Adipocyte (in vitro differentiated cells): Measurements from ENCODE around the gene LSM3.

Source experiments
- DNase-seq: peaks from one replicate; pipeline ENCODE4 v3.0.0-alpha.2; 2015; ENCODE audit warnings: low read depth
- H3K27me3 ChIP-seq: replicated peaks from 2 replicates; pipeline ENCODE4 v1.7.0; 2013; ENCODE audit warnings: mild to moderate bottlenecking, low read length, moderate library complexity; ENCODE audit not compliant: control insufficient read depth, insufficient read depth
- H3K36me3 ChIP-seq: 2 replicates; pipeline ENCODE4 v1.7.0; 2013; ENCODE audit warnings: low read length, mild to moderate bottlenecking, moderate library complexity; ENCODE audit not compliant: control insufficient read depth, insufficient read depth, severe bottlenecking
- H3K4me1 ChIP-seq: 2 replicates; pipeline ENCODE4 v1.7.0; 2013; ENCODE audit warnings: mild to moderate bottlenecking, low read length, moderate library complexity; ENCODE audit not compliant: control insufficient read depth, insufficient read depth
- H3K4me3 ChIP-seq: 2 replicates; pipeline ENCODE4 v1.7.0; 2013; ENCODE audit warnings: mild to moderate bottlenecking, low read length, moderate library complexity
- H3K9ac ChIP-seq: 2 replicates; pipeline ENCODE4 v1.7.0; 2013; ENCODE audit warnings: mild to moderate bottlenecking, low read length, moderate library complexity
- H3K9me3 ChIP-seq: 2 replicates; pipeline ENCODE4 v1.7.0; 2013; ENCODE audit warnings: mild to moderate bottlenecking, low read length, moderate library complexity; ENCODE audit not compliant: control insufficient read depth

Gene LSM3

DNA sequence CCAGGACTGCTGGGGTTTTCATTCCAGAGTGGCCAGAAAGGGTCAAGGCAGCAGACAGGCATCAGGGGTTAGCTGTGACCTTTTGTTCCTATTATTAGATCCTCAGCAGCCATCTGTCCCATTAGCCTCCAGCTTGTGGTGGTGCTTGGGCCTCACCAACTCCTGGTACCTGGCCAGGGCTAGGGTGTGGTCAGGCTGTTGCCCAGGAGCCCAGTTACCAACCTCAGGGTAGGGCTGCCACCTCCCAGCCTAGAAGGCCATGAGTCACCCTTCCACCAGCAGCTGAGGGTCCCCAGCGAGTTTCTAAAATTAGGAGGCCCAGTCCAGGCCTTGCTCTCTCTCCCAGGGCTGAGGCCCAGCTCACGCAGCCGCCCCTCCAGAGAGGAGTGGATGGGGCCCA, 41.6 kb upstream of the LSM3 start:
- no peak for DNase-seq
- Histone ChIP-seq H3K4me1 (peaks cover 46% of the 10 kb centered on the region), H3K9ac (peak overlapping the region; percentile 62), H3K36me3 (peaks cover 83% of the 10 kb centered on the region), H3K9me3 (no peaks in the 10 kb centered on the region), H3K4me3 (no peak overlapping the region), H3K27me3 (no peaks in the 10 kb centered on the region)

DNA sequence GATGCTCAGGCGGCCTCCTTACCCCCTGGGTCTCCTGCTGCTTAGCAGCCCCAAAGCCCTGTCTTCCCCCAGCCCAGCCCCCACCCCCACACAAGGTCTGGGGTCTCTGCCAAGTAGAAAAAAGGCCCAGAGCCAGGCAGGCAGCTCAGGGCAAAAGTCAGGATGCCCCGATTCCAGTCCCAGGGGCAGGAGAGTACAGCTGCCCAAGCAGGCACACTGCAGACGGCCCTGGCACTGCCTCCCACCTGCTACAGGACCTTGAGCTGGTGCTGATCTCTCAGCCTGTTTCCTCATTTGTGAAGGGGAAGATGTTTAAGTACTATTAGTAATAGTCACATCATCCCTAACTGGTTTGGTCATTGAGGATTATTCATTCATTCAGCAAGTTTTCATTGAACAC, 41.2 kb upstream of the LSM3 start:
- Histone ChIP-seq H3K9me3 (no peaks in the 10 kb centered on the region), H3K4me1 (peaks cover 50% of the 10 kb centered on the region), H3K36me3 (peaks cover 83% of the 10 kb centered on the region), H3K9ac (no peak overlapping the region), H3K27me3 (no peaks in the 10 kb centered on the region), H3K4me3 (no peak overlapping the region)
- DNase-seq: no peak

DNA sequence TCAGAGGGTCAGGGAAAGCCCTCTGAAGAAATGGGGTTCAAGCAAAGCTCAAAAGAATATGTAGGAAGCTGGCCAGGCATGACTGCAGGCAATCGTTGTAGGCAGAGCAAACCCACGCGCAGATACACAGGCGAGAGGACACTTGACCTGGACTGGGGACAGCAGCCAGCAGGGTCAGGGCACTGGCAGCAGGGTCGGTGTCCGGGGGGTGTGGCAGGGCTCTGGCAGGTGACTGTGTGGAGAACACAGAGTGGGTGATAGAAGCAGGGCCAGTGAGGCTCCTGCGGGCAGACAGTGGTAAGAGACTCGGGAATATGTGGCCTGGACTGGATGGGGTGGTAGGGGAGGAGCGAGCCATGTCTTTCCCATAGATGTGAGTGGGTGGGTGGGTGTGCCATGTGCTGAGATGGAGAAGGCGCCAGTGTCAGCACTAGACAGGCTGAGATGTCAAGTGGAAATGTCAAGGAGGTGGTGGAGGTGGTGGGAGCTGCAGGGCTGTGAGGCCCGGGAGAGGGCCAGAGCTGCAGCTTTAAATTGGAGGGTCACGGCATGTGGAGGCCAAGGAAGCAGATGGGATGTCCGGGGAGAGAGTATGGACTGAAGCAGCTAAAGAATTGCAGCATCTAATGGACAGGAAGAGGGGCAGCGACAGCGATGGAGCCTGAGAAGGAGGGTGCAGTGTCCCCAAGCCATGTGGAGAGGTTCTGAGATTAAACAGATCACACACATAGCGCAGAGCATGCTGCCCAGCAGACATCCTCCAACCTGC, 40.3 kb upstream of the LSM3 start:
- no peak for DNase-seq
- Histone ChIP-seq H3K27me3 (no peaks in the 10 kb centered on the region), H3K4me1 (peaks cover 58% of the 10 kb centered on the region), H3K36me3 (peaks cover 78% of the 10 kb centered on the region), H3K4me3 (no peak overlapping the region), H3K9ac (no peak overlapping the region), H3K9me3 (no peaks in the 10 kb centered on the region)

DNA sequence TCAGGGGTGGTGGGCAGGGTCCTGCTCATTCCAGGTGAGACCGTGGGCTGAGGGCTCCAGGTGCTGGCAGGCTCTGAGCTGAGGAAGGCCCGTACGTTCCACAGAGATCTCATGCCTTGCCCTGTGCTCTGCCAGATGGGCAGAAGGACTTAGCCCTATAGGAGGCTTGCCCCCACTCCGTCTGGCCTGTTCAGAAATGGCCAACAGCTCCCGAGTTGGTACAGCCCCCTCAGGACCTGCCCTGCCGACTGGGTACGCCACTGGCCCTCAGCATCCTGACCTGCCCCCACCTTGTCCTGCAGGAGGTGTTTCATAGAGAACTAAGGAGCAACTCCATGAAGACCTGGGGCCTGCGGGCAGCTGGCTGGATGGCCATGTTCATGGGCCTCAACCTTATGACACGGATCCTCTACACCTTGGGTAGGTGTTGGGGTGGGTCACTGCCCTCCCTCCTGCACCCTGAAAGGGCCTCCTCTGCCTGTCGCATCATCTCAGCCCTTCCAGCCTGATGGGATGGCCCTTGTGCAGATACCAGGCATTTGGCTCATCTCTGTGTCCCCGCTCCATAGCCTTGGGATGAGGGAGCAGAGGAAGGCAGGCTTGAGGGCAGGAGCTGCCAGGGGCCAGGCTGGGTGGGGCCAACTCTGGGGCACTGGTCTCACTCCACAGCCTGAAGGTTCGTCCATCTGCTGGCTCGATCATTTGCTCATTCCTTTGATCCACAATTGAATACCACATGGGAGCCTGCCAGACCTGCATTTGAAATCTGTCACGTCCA, 39.5 kb upstream of the LSM3 start:
- Histone ChIP-seq H3K4me1 (peaks cover 66% of the 10 kb centered on the region), H3K4me3 (no peak overlapping the region), H3K36me3 (peaks cover 70% of the 10 kb centered on the region), H3K9ac (peak overlapping the region; percentile 48), H3K9me3 (no peaks in the 10 kb centered on the region), H3K27me3 (no peaks in the 10 kb centered on the region)
- no peak for DNase-seq

DNA sequence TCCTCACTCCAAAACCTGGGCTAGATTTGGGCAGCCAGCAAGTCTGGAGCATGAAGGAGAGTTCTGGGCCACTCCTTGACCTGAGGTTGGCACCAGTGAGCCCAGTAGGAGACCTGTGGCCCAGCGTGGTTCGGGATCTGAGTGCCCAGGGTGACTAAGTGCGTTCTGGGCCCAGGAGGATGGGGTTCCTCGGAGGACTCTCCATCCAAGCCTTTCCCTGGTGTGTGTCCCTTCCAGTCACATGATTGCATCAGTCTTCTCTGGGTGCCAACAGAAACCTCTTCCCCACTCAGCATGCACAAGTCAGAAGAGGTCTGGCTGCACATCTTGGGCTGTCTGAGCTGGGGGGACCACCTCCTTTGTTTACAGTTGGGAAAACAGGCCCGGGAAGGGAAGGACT, 38.8 kb upstream of the LSM3 start:
- Histone ChIP-seq H3K36me3 (peaks cover 63% of the 10 kb centered on the region), H3K27me3 (no peaks in the 10 kb centered on the region), H3K9me3 (no peaks in the 10 kb centered on the region), H3K4me1 (peaks cover 72% of the 10 kb centered on the region), H3K9ac (peak overlapping the region; percentile 48), H3K4me3 (no peak overlapping the region)
- DNase-seq: no peak

DNA sequence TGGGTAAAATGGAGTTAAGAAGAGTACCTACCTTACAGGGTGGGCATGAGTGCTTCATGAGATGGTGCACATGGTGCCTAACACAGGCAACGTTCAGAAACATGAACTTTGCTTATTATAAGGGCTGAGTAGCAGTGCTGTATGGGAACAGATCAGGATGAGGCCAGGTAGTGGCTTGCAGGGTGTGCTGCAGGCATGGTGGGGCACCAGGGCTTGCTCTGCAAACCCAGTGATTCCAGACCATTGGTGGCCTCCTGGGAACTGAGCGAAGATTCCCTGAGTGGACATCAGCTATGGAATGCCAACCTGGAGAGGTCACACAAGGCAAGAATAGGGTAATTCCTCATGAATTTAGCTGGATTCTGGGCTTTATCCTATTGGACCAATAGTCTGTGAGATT, 37.9 kb upstream of the LSM3 start:
- no peaks in the 10 kb centered on the region for H3K27me3 ChIP-seq
- H3K9ac ChIP-seq: no peak overlapping the region
- DNase-seq: no peak
- peaks cover 81% of the 10 kb centered on the region for H3K4me1 ChIP-seq
- no peak overlapping the region for H3K4me3 ChIP-seq
- H3K36me3 ChIP-seq: peaks cover 54% of the 10 kb centered on the region
- no peaks in the 10 kb centered on the region for H3K9me3 ChIP-seq

- no peaks in the 10 kb centered on the region for H3K27me3 ChIP-seq
- no peak overlapping the region for H3K4me3 ChIP-seq
- peaks cover 53% of the 10 kb centered on the region for H3K36me3 ChIP-seq
- H3K4me1 ChIP-seq: peaks cover 84% of the 10 kb centered on the region
- no peak for DNase-seq
- H3K9me3 ChIP-seq: no peaks in the 10 kb centered on the region
- H3K9ac ChIP-seq: no peak overlapping the region
Observed at GRCh38 chr3:14141144-14141543, 37.5 kb upstream of the LSM3 start.

DNA sequence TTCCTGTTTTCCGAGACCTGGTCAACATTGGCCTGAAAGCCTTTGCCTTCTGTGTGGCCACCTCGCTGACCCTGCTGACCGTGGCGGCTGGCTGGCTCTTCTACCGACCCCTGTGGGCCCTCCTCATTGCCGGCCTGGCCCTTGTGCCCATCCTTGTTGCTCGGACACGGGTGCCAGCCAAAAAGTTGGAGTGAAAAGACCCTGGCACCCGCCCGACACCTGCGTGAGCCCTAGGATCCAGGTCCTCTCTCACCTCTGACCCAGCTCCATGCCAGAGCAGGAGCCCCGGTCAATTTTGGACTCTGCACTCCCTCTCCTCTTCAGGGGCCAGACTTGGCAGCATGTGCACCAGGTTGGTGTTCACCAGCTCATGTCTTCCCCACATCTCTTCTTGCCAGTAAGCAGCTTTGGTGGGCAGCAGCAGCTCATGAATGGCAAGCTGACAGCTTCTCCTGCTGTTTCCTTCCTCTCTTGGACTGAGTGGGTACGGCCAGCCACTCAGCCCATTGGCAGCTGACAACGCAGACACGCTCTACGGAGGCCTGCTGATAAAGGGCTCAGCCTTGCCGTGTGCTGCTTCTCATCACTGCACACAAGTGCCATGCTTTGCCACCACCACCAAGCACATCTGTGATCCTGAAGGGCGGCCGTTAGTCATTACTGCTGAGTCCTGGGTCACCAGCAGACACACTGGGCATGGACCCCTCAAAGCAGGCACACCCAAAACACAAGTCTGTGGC, 36.8 kb upstream of the LSM3 start:
- H3K9me3 ChIP-seq: no peaks in the 10 kb centered on the region
- no peak for DNase-seq
- peak overlapping the region; percentile 64 for H3K9ac ChIP-seq
- no peak overlapping the region for H3K4me3 ChIP-seq
- H3K27me3 ChIP-seq: no peaks in the 10 kb centered on the region
- peaks cover 56% of the 10 kb centered on the region for H3K36me3 ChIP-seq
- peaks cover 83% of the 10 kb centered on the region for H3K4me1 ChIP-seq

DNA sequence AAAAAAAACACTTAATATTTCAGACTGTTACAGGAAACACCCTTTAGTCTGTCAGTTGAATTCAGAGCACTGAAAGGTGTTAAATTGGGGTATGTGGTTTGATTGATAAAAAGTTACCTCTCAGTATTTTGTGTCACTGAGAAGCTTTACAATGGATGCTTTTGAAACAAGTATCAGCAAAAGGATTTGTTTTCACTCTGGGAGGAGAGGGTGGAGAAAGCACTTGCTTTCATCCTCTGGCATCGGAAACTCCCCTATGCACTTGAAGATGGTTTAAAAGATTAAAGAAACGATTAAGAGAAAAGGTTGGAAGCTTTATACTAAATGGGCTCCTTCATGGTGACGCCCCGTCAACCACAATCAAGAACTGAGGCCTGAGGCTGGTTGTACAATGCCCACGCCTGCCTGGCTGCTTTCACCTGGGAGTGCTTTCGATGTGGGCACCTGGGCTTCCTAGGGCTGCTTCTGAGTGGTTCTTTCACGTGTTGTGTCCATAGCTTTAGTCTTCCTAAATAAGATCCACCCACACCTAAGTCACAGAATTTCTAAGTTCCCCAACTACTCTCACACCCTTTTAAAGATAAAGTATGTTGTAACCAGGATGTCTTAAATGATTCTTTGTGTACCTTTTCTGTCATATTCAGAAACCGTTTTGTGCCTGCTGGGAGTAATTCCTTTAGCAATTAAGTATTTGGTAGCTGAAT, 35.9 kb upstream of the LSM3 start:
- H3K9me3 ChIP-seq: no peaks in the 10 kb centered on the region
- peak; percentile 15 for DNase-seq
- peak overlapping the region; percentile 32 for H3K4me3 ChIP-seq
- H3K9ac ChIP-seq: peak overlapping the region; percentile 64
- no peaks in the 10 kb centered on the region for H3K27me3 ChIP-seq
- peaks cover 62% of the 10 kb centered on the region for H3K36me3 ChIP-seq
- H3K4me1 ChIP-seq: peaks cover 74% of the 10 kb centered on the region

DNA sequence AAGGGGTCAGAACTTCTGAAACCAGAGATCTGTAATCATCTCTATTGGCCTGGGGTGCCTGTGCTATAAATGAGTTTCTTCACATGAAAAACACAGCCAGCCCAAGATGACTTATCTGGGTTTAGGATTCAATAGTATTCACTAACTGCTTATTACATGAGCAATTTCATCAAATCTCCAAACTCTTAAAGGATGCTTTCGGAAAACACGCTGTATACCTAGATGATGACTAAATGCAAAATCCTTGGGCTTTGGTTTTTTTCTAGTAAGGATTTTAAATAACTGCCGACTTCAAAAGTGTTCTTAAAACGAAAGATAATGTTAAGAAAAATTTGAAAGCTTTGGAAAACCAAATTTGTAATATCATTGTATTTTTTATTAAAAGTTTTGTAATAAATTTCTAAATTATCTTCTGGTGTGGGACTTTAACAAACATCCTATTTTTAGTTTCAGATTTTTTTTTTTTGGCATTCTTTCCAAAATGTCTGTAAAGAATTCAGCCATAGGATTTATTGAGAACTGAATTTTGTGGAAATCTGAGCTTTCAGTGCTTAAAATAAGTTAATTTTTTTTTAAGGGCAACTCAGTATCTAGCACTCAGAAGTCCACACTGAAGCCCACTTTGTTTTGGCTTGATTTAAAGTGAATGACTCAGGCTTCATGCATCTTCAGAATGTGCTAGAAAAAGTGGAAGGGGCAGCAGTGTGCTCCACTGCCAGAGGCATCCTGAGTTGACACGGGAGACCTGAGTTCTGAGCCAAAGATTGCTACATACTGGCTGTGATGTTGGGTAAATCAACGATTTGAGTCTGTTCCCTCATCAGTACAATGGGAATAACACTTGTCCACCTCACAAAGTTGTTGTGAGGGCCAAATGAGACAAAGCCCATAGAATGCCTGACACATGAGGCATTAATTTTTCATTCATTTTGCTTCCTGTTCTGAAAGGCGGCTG, 35.1 kb upstream of the LSM3 start:
- Histone ChIP-seq H3K9ac (peak overlapping the region; percentile 84), H3K4me3 (peak overlapping the region; percentile 12), H3K36me3 (peaks cover 61% of the 10 kb centered on the region), H3K27me3 (no peaks in the 10 kb centered on the region), H3K9me3 (no peaks in the 10 kb centered on the region), H3K4me1 (peaks cover 74% of the 10 kb centered on the region)
- DNase-seq: peak; percentile 97
